HG03135 (cell line): ENCODE measurements around the gene CRYBG1.
"Not testable (repeated sequence)": the region's sequence is repeated elsewhere in the genome, so short reads cannot be mapped to it uniquely, and the experiment has no call there.

ENCODE experiments used
- ATAC-seq: cut with Tn5 transposase; IDR thresholded peaks from one replicate; pipeline ENCODE4 v1.9.1; 2021; ENCODE audit warnings: mild to moderate bottlenecking, moderate library complexity; ENCODE audit not compliant: unreplicated experiment

CRYBG1 gene

GRCh38 chr6:106373502-106374239 lies 13.2 kb downstream of the CRYBG1 start:
- no peak for ATAC-seq

GRCh38 chr6:106377061-106377540 lies 16.6 kb downstream of the CRYBG1 start:
- no peak for ATAC-seq

- no peak for ATAC-seq
Observed at GRCh38 chr6:106379951-106380350, 19.4 kb downstream of the CRYBG1 start.

GRCh38 chr6:106380407-106380806 lies 19.9 kb downstream of the CRYBG1 start:
- no peak for ATAC-seq

GRCh38 chr6:106381223-106381622 lies 20.7 kb downstream of the CRYBG1 start:
- no peak for ATAC-seq

GRCh38 chr6:106381881-106382280 lies 21.4 kb downstream of the CRYBG1 start:
- no peak for ATAC-seq

- no peak for ATAC-seq
Observed at GRCh38 chr6:106383573-106383972, 23.1 kb downstream of the CRYBG1 start.

- ATAC-seq, result no peak
Observed at GRCh38 chr6:106385530-106385929, 25.0 kb downstream of the CRYBG1 start.

GRCh38 chr6:106387875-106388274 lies 27.4 kb downstream of the CRYBG1 start:
- ATAC-seq, result no peak

GRCh38 chr6:106390088-106390487 lies 29.6 kb downstream of the CRYBG1 start:
- ATAC-seq, result no peak

- no peak for ATAC-seq
Observed at GRCh38 chr6:106396426-106397220, 36.1 kb downstream of the CRYBG1 start.

GRCh38 chr6:106397431-106397830 lies 36.9 kb downstream of the CRYBG1 start:
- ATAC-seq, result no peak

GRCh38 chr6:106398621-106399020 lies 38.1 kb downstream of the CRYBG1 start:
- ATAC-seq, result no peak

- not testable (repeated sequence) for ATAC-seq
Observed at GRCh38 chr6:106405044-106405443, 44.5 kb downstream of the CRYBG1 start.

- ATAC-seq, result no peak
Observed at GRCh38 chr6:106411056-106411455, 50.5 kb downstream of the CRYBG1 start.

GRCh38 chr6:106411643-106412200 lies 51.2 kb downstream of the CRYBG1 start:
- ATAC-seq, result no peak

GRCh38 chr6:106413016-106413415 lies 52.5 kb downstream of the CRYBG1 start:
- no peak for ATAC-seq

- ATAC-seq, result no peak
Observed at GRCh38 chr6:106413722-106414121, 53.2 kb downstream of the CRYBG1 start.

GRCh38 chr6:106415921-106416320 lies 55.4 kb downstream of the CRYBG1 start:
- ATAC-seq, result no peak

GRCh38 chr6:106417572-106418147 lies 57.1 kb downstream of the CRYBG1 start:
- ATAC-seq, result no peak

- no peak for ATAC-seq
Observed at GRCh38 chr6:106419900-106420613, 59.5 kb downstream of the CRYBG1 start.
